Kidney epithelial cell (primary cell): ENCODE data around the gene STX5. TPM values are rescaled to one million over a fixed set of nuclear protein-coding genes. Genes with fewer than 3 reads are reported as not detected.

Experiments
- DNase-seq: peaks from one replicate; pipeline ENCODE4 v3.0.0-alpha.2; 2010; ENCODE audit warnings: low read depth
- H3K27me3 ChIP-seq: 2 replicates; pipeline ENCODE4 v1.6.0; 2011; ENCODE audit warnings: low read length; ENCODE audit not compliant: control insufficient read depth, insufficient read depth
- H3K36me3 ChIP-seq: 2 replicates; pipeline ENCODE4 v1.5.1; 2011; ENCODE audit warnings: low read length; ENCODE audit not compliant: control insufficient read depth, insufficient read depth
- H3K4me3 ChIP-seq: 2 replicates; pipeline ENCODE4 v1.5.1; 2011; ENCODE audit warnings: low read depth, mild to moderate bottlenecking, control low read depth, low read length
- CTCF ChIP-seq: IDR thresholded peaks from 2 replicates; pipeline ENCODE4 v1.5.1; 2011; ENCODE audit warnings: mild to moderate bottlenecking, moderate library complexity, low read length, control low read depth, inconsistent platforms; ENCODE audit not compliant: insufficient read depth, poor library complexity, severe bottlenecking
- total RNA-seq: library from RNA; depleted of rRNA; stranded (reverse); fragments of >200 nt; gene quantifications from 2 replicates; pipeline ENCODE4 v1.2.3, GENCODE V29; 2015

The STX5 gene
- total RNA-seq, 1 donor from 2014 or later, result 30.2 TPM

- TF ChIP-seq CTCF, result no peak
- Histone ChIP-seq H3K4me3 (no peak overlapping the region), H3K36me3 (no peaks in the 10 kb centered on the region), H3K27me3 (no peaks in the 10 kb centered on the region)
- DNase-seq, result no peak
Measured at GRCh38 chr11:62757846-62758788, 73.7 kb downstream of the STX5 start.

Other genes with a start within 250 kb of the STX5 start
- gene TUT1, start 240.5 kb downstream of the STX5 start, total RNA-seq, result 15.0 and 15.2 TPM in 2 replicates
- gene MTA2, start 230.2 kb downstream of the STX5 start, total RNA-seq, result 136 and 137 TPM in 2 replicates
- gene EML3, start 219.3 kb downstream of the STX5 start, total RNA-seq, result 20.9 and 21.1 TPM in 2 replicates
- 0.55 and 1.4 TPM in 2 replicates for gene ROM1, start 218.8 kb downstream of the STX5 start, total RNA-seq
- gene B3GAT3, start 210.1 kb downstream of the STX5 start, total RNA-seq, result 68.7 and 80.8 TPM in 2 replicates
- 271 and 300 TPM in 2 replicates for gene GANAB, start 185.4 kb downstream of the STX5 start, total RNA-seq
- 26.9 and 36.4 TPM in 2 replicates for gene INTS5, start 178.7 kb downstream of the STX5 start, total RNA-seq
- gene C11orf98, start 166.8 kb downstream of the STX5 start, total RNA-seq, result 64.8 and 76.5 TPM in 2 replicates
- 3.4 and 4.0 TPM in 2 replicates for gene CSKMT, start 166.7 kb downstream of the STX5 start, total RNA-seq
- gene UQCC3, start 160.4 kb downstream of the STX5 start, total RNA-seq, result 8.0 and 8.1 TPM in 2 replicates
- gene LBHD1, start 159.8 kb downstream of the STX5 start, total RNA-seq, result 4.1 and 4.6 TPM in 2 replicates
- gene UBXN1, start 153.0 kb downstream of the STX5 start, total RNA-seq, result 289 and 321 TPM in 2 replicates
- gene LRRN4CL, start 142.5 kb downstream of the STX5 start, total RNA-seq, result 0.25 TPM in 1 of 2 replicates, not detected in the other
- 45.2 and 56.1 TPM in 2 replicates for gene BSCL2, start 124.6 kb downstream of the STX5 start, total RNA-seq
- not detected in 2 replicates for gene GNG3, start 124.4 kb downstream of the STX5 start, total RNA-seq
- 12.8 and 14.3 TPM in 2 replicates for gene HNRNPUL2, start 104.6 kb downstream of the STX5 start, total RNA-seq
- gene TTC9C, start 103.6 kb downstream of the STX5 start, total RNA-seq, result 37.5 and 38.6 TPM in 2 replicates
- gene ZBTB3, start 77.9 kb downstream of the STX5 start, total RNA-seq, result 17.3 and 18.8 TPM in 2 replicates
- gene POLR2G, start 70.5 kb downstream of the STX5 start, total RNA-seq, result 98.3 and 120 TPM in 2 replicates
- 19.4 and 29.1 TPM in 2 replicates for gene TAF6L, start 60.7 kb downstream of the STX5 start, total RNA-seq
- gene TMEM179B, start 44.6 kb downstream of the STX5 start, total RNA-seq, result 66.7 and 72.5 TPM in 2 replicates
- gene TMEM223, start 40.0 kb downstream of the STX5 start, total RNA-seq, result 32.8 and 41.3 TPM in 2 replicates
- 40.9 and 41.4 TPM in 2 replicates for gene NXF1, start 26.6 kb downstream of the STX5 start, total RNA-seq
- not detected in 2 replicates for gene TEX54, start 790 bp upstream of the STX5 start, total RNA-seq
- 90.2 and 92.8 TPM in 2 replicates for gene WDR74, start 7.5 kb upstream of the STX5 start, total RNA-seq
- 441 and 475 TPM in 2 replicates for gene SLC3A2, start 48.8 kb upstream of the STX5 start, total RNA-seq
- not detected in 2 replicates for gene CHRM1, start 89.3 kb upstream of the STX5 start, total RNA-seq
- not detected in 2 replicates for gene SLC22A6, start 152.9 kb upstream of the STX5 start, total RNA-seq
- not detected in 2 replicates for gene SLC22A8, start 183.8 kb upstream of the STX5 start, total RNA-seq